ENCODE data around the gene TOR2A.
"Not testable (repeated sequence)": the region's sequence is repeated elsewhere in the genome, so short reads cannot be mapped to it uniquely, and the experiment has no call there.

TOR2A gene

DNA sequence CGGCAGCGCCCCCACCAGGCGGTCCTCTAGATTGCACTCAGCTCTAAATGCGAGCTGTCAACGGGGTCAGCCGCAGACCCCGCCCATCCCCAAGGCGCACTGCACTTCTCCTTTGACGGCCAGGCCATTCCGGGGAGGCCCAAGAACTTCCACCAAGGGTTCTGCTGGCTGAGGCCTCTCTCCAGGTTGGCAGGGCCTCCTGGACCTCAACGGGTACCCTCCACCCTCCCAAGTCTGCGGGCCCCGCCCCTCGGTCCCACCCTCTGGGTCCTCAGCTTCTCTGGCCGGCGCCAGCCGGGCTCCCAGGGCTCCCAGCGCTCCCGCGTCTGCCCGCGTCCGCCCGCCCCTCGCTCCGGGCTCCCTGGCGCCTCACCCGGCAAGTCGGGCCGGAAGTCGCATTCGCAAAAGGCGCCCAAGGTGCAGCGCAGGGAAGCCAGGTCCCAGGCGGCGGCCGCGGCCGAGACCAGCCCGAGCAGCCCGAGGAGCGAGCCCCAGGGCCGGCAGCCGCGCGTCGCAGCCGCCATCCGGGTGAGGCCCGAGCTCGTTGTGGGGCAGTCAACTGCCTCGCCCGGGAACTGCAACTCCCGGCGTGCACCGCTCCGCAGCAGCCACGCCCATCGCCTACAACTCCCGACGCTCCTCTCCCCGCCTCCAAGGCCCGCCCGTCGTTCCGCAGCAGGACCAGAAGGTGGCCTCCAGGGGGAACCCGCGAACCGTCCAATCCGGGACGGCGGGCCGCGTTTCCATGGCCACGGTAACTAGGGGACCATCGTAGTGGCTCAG, at the start of gene TOR2A:
TOR2A (minus strand) TSS at position 548 of the 783 bp plus-strand sequence; CDS start at position 524, 24 bp downstream.
- TF ChIP-seq ZFX (IDR thresholded peaks at IDR 0.05; ENCODE audit: borderline replicate concordance) = no peak
- TF ChIP-seq, protein P1, sequence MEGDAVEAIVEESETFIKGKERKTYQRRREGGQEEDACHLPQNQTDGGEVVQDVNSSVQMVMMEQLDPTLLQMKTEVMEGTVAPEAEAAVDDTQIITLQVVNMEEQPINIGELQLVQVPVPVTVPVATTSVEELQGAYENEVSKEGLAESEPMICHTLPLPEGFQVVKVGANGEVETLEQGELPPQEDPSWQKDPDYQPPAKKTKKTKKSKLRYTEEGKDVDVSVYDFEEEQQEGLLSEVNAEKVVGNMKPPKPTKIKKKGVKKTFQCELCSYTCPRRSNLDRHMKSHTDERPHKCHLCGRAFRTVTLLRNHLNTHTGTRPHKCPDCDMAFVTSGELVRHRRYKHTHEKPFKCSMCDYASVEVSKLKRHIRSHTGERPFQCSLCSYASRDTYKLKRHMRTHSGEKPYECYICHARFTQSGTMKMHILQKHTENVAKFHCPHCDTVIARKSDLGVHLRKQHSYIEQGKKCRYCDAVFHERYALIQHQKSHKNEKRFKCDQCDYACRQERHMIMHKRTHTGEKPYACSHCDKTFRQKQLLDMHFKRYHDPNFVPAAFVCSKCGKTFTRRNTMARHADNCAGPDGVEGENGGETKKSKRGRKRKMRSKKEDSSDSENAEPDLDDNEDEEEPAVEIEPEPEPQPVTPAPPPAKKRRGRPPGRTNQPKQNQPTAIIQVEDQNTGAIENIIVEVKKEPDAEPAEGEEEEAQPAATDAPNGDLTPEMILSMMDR (IDR thresholded peaks at IDR 0.05) = peak; percentile 76
- peak within 1 kb of the TSS; percentile 89 for H3K27ac ChIP-seq

DNA sequence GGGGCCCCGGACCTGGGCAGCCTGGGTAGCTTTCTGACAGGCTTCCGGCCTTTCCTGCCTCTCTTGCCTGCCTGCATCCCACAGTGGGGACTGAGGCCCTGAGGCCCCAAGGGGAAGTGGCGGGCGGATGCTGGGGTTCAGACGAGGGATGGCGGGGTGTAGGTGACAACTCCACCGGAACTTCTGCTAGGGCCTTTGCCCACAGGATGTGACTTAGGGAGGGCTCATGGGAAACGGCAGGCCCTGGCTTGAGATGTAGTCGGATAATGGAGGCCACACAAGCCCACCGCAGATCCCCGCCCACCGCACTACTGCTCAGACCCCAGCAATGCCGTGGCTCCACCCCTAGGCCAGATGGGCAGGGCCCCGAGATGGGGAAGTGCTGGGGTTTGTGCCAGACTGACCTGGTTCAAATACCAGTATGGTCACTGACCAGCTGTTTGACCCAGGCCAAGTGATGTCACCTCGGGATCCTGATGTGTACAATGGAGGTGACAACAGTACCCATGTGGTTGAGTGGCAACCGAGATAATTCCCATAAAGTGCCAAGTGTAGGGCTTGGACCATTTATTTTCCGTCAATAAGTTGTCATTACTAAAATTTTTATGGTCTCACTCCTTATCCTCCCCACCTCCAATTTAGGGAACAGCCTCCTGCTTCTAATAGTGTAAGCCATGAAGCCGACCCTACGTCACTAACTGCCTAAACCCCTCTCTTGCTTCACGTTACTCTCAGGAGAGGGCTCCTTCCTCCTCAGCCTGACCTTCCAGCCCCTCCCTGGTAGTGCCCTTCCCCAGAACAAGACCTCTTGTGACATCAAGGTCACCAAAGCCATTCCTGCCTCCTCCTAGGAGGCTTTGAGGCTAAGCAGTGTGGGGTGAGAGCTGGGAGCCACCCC, 48.3 kb upstream of the TOR2A start:
- no peak for TF ChIP-seq ZFX (IDR thresholded peaks at IDR 0.05; ENCODE audit: borderline replicate concordance)
- TF ChIP-seq, protein P1 (IDR thresholded peaks at IDR 0.05) = no peak
- H3K27ac ChIP-seq = no peak overlapping the region

DNA sequence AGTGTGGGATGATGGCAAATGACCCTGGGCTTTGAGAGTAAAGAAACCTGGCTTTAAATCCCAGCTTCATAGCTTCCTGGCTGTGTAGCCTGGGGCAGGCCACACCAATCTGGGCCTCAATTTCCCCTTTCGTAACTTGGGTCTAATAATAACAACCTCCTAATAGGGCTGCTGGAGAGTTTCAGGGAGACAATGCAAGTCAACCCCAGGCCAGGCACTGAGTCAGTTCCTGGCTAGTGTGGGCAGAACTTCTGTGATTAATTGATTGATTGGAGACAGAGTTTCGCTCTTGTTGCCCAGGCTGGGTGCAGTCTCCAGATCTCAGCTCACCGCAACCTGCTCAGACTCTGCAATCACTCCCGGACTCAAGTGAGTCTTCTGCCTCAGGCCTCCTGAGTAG, 46.7 kb upstream of the TOR2A start:
- TF ChIP-seq, protein P1 (IDR thresholded peaks at IDR 0.05) = no peak
- TF ChIP-seq ZFX (IDR thresholded peaks at IDR 0.05; ENCODE audit: borderline replicate concordance) = no peak
- H3K27ac ChIP-seq = no peak overlapping the region

DNA sequence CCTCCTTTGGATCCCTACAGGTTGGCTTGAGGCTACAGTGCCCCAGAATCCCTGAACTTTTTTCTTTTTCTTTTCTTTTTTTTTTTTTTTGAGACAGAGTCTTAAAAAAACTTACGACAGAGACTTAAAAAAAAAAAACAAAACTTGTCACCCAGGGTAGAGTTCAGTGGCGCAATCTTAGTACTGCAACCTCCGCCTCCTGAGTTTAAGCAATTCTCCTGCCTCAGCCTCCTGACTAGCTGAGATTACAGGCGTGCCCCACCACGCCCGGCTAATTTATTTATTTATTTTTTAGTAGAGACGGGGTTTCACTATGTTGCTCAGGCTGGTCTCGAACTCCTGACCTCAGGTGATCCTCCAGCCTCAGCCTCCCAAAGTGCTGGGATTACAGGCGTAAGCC, 45.8 kb upstream of the TOR2A start:
- H3K27ac ChIP-seq = not testable (repeated sequence)

DNA sequence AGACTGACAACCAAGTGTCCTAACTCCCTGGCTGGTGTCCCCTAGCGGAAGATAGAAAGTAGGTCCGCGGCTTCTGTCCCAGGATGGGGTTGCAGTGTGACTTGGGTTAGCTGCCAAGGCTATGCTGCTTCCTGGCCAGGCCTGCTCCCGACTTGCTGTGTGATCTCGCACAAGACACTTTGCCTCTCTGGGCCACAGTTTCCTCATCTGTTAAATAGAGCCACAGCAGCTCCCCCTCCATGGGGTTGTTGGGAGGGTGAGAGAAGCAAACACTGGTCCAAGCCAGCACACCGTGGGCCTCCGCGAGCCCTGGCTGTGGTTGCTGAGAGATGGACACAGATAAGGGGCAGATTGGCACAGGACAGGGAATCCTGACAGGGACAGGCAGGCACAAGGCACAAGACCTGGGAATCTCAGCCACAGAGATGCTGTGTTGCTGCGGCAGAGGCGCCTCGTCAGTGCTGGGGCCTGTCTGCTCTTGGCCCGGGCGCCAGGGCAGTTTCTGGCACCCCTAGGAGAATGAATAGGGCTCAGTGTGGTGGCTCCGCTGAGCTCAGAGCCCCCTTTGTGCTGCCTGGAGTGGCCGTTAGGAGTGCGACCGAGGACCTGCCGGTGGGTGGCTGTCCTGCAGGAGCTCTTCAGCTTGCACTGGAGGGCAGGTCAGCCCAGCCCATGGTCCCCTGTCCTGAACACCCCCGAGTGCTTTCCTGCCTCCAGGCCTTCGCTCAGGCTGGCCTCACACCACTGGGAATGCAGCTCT, 45.2 kb upstream of the TOR2A start:
- TF ChIP-seq ZFX (IDR thresholded peaks at IDR 0.05; ENCODE audit: borderline replicate concordance) = no peak
- TF ChIP-seq, protein P1 (IDR thresholded peaks at IDR 0.05) = no peak
- H3K27ac ChIP-seq = no peak overlapping the region

DNA sequence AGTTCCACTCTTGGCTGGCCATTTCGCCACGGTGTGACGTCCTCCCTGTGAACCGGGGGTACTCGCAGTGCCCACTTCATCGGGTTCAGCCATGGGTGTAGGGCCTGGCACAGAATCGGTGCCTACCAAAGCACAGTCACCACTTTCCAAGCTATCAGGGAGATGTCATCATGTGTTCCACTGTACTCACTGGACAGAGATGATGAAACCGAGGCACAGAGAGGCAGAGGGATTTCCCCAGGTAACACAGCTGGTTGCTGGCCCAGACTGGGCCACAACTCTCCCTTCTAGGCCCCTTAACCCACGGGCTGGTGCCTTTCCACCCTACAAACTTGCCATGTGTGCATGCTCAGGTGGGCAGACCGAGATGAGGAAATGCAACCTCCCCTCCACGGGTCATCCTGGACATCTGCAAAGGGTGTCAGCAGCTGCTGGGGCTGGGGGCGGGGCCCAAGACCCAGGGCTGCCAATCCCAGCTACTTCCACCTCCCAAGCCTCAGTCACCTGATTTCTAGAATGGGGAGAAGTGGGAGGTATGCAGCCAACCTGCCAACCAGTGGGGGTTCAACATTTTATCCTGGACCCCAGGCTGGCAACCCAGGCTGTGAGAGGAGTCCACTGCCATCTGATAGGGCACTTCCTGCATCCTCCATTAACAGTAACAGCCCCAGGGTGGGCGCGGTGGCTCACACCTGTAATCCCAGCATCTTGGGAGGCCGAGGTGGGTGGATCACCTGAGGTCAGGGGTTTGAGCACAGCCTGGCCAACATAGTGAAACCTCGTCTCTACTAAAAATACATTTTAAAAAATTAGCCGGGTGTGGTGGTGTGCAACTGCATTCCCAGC, 44.3 kb upstream of the TOR2A start:
- TF ChIP-seq, protein P1 (IDR thresholded peaks at IDR 0.05) = no peak
- no peak for TF ChIP-seq ZFX (IDR thresholded peaks at IDR 0.05; ENCODE audit: borderline replicate concordance)
- no peak overlapping the region for H3K27ac ChIP-seq

All from 22Rv1 (cell line).